Measurements from ENCODE around the gene RYR1.
"Not testable (repeated sequence)": the region's sequence is repeated elsewhere in the genome, so short reads cannot be mapped to it uniquely, and the experiment has no call there.

RYR1 gene

GRCh38 chr19:38514812-38515633 lies 81.5 kb downstream of the RYR1 start:
- DNase-seq (ENCODE audit: low read depth in 2 of 2), result peak; percentile 49 to 70

- no peak for DNase-seq (ENCODE audit: low read depth in 2 of 2)
These were observed 82.4 kb downstream of the RYR1 start for GRCh38 chr19:38515896-38516295.

GRCh38 chr19:38516802-38517201 lies 83.3 kb downstream of the RYR1 start:
- no peak for DNase-seq (ENCODE audit: low read depth in 2 of 2)

- no peak for DNase-seq (ENCODE audit: low read depth in 2 of 2)
These were observed 83.8 kb downstream of the RYR1 start for GRCh38 chr19:38517321-38517720.

GRCh38 chr19:38517980-38518379 lies 84.5 kb downstream of the RYR1 start:
- not testable (repeated sequence) for DNase-seq (ENCODE audit: low read depth in 2 of 2)

GRCh38 chr19:38519168-38519567 lies 85.7 kb downstream of the RYR1 start:
- DNase-seq (ENCODE audit: low read depth in 2 of 2), result no peak

GRCh38 chr19:38519988-38520387 lies 86.5 kb downstream of the RYR1 start:
- no peak for DNase-seq (ENCODE audit: low read depth in 2 of 2)

GRCh38 chr19:38522915-38523314 lies 89.4 kb downstream of the RYR1 start:
- no peak for DNase-seq (ENCODE audit: low read depth in 2 of 2)

GRCh38 chr19:38523319-38523718 lies 89.8 kb downstream of the RYR1 start:
- no peak for DNase-seq (ENCODE audit: low read depth in 2 of 2)

GRCh38 chr19:38524369-38524768 lies 90.9 kb downstream of the RYR1 start:
- no peak for DNase-seq (ENCODE audit: low read depth in 2 of 2)

- DNase-seq (ENCODE audit: low read depth in 2 of 2), result no peak
These were observed 91.6 kb downstream of the RYR1 start for GRCh38 chr19:38524994-38525634.

GRCh38 chr19:38526430-38526829 lies 92.9 kb downstream of the RYR1 start:
- no peak for DNase-seq (ENCODE audit: low read depth in 2 of 2)

- DNase-seq (ENCODE audit: low read depth in 2 of 2), result peak in 1 of 2 donors; percentile 23
These were observed 94.1 kb downstream of the RYR1 start for GRCh38 chr19:38527466-38528136.

- DNase-seq (ENCODE audit: low read depth in 2 of 2), result no peak
These were observed 94.8 kb downstream of the RYR1 start for GRCh38 chr19:38528213-38528755.

GRCh38 chr19:38528931-38529330 lies 95.4 kb downstream of the RYR1 start:
- DNase-seq (ENCODE audit: low read depth in 2 of 2), result no peak

- no peak for DNase-seq (ENCODE audit: low read depth in 2 of 2)
These were observed 98.0 kb downstream of the RYR1 start for GRCh38 chr19:38531515-38531914.

- DNase-seq (ENCODE audit: low read depth in 2 of 2), result no peak
These were observed 99.4 kb downstream of the RYR1 start for GRCh38 chr19:38532939-38533338.

GRCh38 chr19:38534574-38534973 lies 101.1 kb downstream of the RYR1 start:
- DNase-seq (ENCODE audit: low read depth in 2 of 2), result no peak

GRCh38 chr19:38535212-38535611 lies 101.7 kb downstream of the RYR1 start:
- no peak for DNase-seq (ENCODE audit: low read depth in 2 of 2)

GRCh38 chr19:38537071-38537936 lies 103.8 kb downstream of the RYR1 start:
- no peak for DNase-seq (ENCODE audit: low read depth in 2 of 2)

- no peak for DNase-seq (ENCODE audit: low read depth in 2 of 2)
These were observed 104.9 kb downstream of the RYR1 start for GRCh38 chr19:38538386-38538785.

Measured in stimulated activated CD8-positive, alpha-beta memory T cell treated with anti-CD3 and anti-CD28 coated beads, Interleukin-2, amount 100 ng/mL, for 48 hours (primary cell).